CD4-positive, alpha-beta T cell (primary cell): ENCODE data around the gene PRDM1. TPM values are rescaled to one million over a fixed set of nuclear protein-coding genes. Genes with fewer than 3 reads are reported as not detected.

Experiments
- ATAC-seq: fragments of 200-7000 bp; cut with Tn5 transposase; one replicate; pipeline ENCODE4 v1.10.0; 2022; ENCODE audit warnings: mild to moderate bottlenecking; ENCODE audit not compliant: poor library complexity
- CTCF ChIA-PET: fragments of 350-600 bp; sonication (Branson Sonifier 250); formaldehyde crosslinking; loops from one replicate; lab custom pipeline; 2021; ENCODE audit warnings: antibody characterized with exemption, inconsistent platforms; lab: Charles Lee
- POLR2A ChIA-PET: fragments of 350-600 bp; sonication (Branson Sonifier 250); formaldehyde crosslinking; loops from one replicate; lab custom pipeline; 2021; ENCODE audit warnings: antibody characterized with exemption, inconsistent platforms; lab: Charles Lee
- DNase-seq, 14 experiments: peaks; one replicate each; pipeline ENCODE4 v3.0.0-alpha.2; 2013 to 2020; ENCODE audit warnings: mixed read lengths in 2 of 14
- H3K27ac ChIP-seq, 2 donors: one replicate each; pipeline versions ENCODE4 v1.5.1 to v1.7.0; 2013; ENCODE audit warnings: low read length in 2 of 2, low read depth in 1 of 2, mild to moderate bottlenecking in 1 of 2
- H3K27me3 ChIP-seq, 2 experiments: 1 replicate in 1 of 2; 2 replicates in 1 of 2; pipeline versions ENCODE4 v1.6.1 to v1.7.0; 2013; ENCODE audit warnings: low read length in 2 of 2, control low read depth in 1 of 2, mild to moderate bottlenecking in 1 of 2, moderate library complexity in 1 of 2; ENCODE audit not compliant: insufficient read depth in 2 of 2, control insufficient read depth in 1 of 2
- H3K36me3 ChIP-seq: one replicate; pipeline ENCODE4 v1.6.1; 2013; ENCODE audit warnings: low read length, control low read depth; ENCODE audit not compliant: insufficient read depth
- H3K4me1 ChIP-seq: one replicate; pipeline ENCODE4 v1.6.1; 2013; ENCODE audit warnings: low read length, control low read depth; ENCODE audit not compliant: insufficient read depth
- H3K4me3 ChIP-seq: one replicate; pipeline ENCODE4 v1.5.1; 2013; ENCODE audit warnings: mild to moderate bottlenecking, low read length, moderate library complexity
- H3K9me3 ChIP-seq, 2 experiments: 1 replicate in 1 of 2; 2 replicates in 1 of 2; pipeline versions ENCODE4 v1.6.1 to v1.7.0; 2013; ENCODE audit warnings: low read length in 2 of 2, mild to moderate bottlenecking in 2 of 2, control low read depth in 1 of 2, moderate library complexity in 1 of 2; ENCODE audit not compliant: control insufficient read depth in 1 of 2, insufficient read depth in 1 of 2
- H3K27ac Mint-ChIP-seq: one replicate; pipeline ENCODE4 v1.8.0; 2020; ENCODE audit warnings: mixed read lengths
- H3K27me3 Mint-ChIP-seq: one replicate; pipeline ENCODE4 v1.8.0; 2021; ENCODE audit warnings: mixed read lengths
- H3K36me3 Mint-ChIP-seq: one replicate; pipeline ENCODE4 v1.8.0; 2021; ENCODE audit warnings: low read depth, mixed read lengths
- H3K4me1 Mint-ChIP-seq: one replicate; pipeline ENCODE4 v1.8.0; 2021; ENCODE audit warnings: low read depth, mixed read lengths
- H3K4me3 Mint-ChIP-seq: one replicate; pipeline ENCODE4 v1.8.0; 2020; ENCODE audit warnings: mild to moderate bottlenecking, mixed read lengths
- H3K9me3 Mint-ChIP-seq: one replicate; pipeline ENCODE4 v1.8.0; 2020; ENCODE audit warnings: mixed read lengths
- CTCF ChIP-seq: fragments of 200-600 bp; IDR thresholded peaks from one replicate; pipeline ENCODE4 v1.8.0; 2022; ENCODE audit warnings: antibody characterized with exemption, mild to moderate bottlenecking
- intact Hi-C, 2 experiments: fragments of 100-400 bp; cut with DNase I in 1 of 2; cut with micrococcal nuclease in 1 of 2; formaldehyde crosslinking; loops; one replicate each; pipeline versions ENCODE4 v1.15.1 to v1.9.0; 2023 to 2025; cut with DNase I, micrococcal nuclease
- total RNA-seq, 174 experiments: library from RNA in 2 of 174; stranded (reverse) in 2 of 174; gene quantifications; one replicate each; pipeline ENCODE4 v1.2.3 and lab custom pipeline; 2021 to 2026

PRDM1 gene
- total RNA-seq, 2 experiments from 2014 or later: 69.9 to 83.4 TPM

DNA sequence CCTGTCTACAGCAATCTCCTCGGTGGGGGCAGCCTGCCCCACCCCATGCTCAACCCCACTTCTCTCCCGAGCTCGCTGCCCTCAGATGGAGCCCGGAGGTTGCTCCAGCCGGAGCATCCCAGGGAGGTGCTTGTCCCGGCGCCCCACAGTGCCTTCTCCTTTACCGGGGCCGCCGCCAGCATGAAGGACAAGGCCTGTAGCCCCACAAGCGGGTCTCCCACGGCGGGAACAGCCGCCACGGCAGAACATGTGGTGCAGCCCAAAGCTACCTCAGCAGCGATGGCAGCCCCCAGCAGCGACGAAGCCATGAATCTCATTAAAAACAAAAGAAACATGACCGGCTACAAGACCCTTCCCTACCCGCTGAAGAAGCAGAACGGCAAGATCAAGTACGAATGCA, 19.4 kb downstream of the PRDM1 start:
- Histone ChIP-seq H3K27ac (no peak overlapping the region), H3K4me3 (no peak overlapping the region), H3K36me3 (peaks cover 55% of the 10 kb centered on the region), H3K9me3 (no peaks in the 10 kb centered on the region), H3K27me3 (no peaks in the 10 kb centered on the region), H3K4me1 (peaks cover 54% of the 10 kb centered on the region)
- intact Hi-C loops: loop anchor here in 1 of 2 experiments (2.0 to 10.0 kb wide), 2 partner anchors 13 to 409 kb away; no protein-coding TSS in a partner anchor
- POLR2A ChIA-PET: interaction anchor here (0.6 to 1.5 kb wide), 3 partner anchors 8 to 85 kb away, joined by 3 to 4 read pairs (median 3); no protein-coding TSS in a partner anchor
- no peak for TF ChIP-seq CTCF
- no peak for DNase-seq
- H3K27me3 Mint-ChIP-seq: no peaks in the 10 kb centered on the region
- no peak overlapping the region for H3K27ac Mint-ChIP-seq
- H3K4me3 Mint-ChIP-seq: no peak overlapping the region
- H3K9me3 Mint-ChIP-seq: no peaks in the 10 kb centered on the region
- ATAC-seq: no peak
- peaks cover 72% of the 10 kb centered on the region for H3K36me3 Mint-ChIP-seq
- CTCF ChIA-PET: no interaction called here
- H3K4me1 Mint-ChIP-seq: peaks cover 67% of the 10 kb centered on the region

DNA sequence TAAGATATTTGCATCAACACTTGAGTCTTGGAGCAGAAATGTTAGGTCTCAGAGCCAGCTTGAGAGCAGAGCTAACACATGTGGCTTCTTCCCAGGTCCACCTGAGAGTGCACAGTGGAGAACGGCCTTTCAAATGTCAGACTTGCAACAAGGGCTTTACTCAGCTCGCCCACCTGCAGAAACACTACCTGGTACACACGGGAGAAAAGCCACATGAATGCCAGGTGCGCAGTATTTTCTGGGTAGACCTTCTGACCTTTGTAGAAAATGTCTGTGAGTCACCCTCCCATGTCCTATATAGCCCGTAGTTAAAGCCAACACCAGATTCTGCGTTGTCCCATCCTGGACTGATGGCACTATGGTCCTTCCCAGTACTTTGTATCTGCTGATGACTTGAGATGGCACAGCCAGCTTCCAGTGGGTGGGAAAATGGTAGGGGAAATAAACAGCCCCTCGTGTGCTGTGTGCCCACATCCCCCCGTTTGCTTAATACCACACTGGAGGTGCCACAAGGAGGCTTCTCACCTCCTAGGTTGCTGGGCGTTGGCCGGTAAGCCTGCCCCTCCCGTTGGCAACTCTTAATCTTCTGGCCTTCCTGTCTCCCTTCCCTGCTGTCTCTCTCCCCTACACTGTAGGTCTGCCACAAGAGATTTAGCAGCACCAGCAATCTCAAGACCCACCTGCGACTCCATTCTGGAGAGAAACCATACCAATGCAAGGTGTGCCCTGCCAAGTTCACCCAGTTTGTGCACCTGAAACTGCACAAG, 20.3 kb downstream of the PRDM1 start:
- H3K4me1 Mint-ChIP-seq: peaks cover 65% of the 10 kb centered on the region
- H3K27ac ChIP-seq: no peak overlapping the region

More for the DNA sequence above, 20.3 kb downstream of the PRDM1 start:
- Mint-ChIP-seq H3K9me3 (no peaks in the 10 kb centered on the region), H3K36me3 (peaks cover 62% of the 10 kb centered on the region), H3K4me3 (peak overlapping the region; percentile 46), H3K27ac (peak overlapping the region; percentile 6), H3K27me3 (no peaks in the 10 kb centered on the region)
- no peak for TF ChIP-seq CTCF
- peak in 1 of 14 experiments; percentile 58 for DNase-seq
- Histone ChIP-seq H3K36me3 (peaks cover 48% of the 10 kb centered on the region), H3K9me3 (no peaks in the 10 kb centered on the region), H3K4me1 (peaks cover 48% of the 10 kb centered on the region), H3K27me3 (no peaks in the 10 kb centered on the region), H3K4me3 (no peak overlapping the region)
- intact Hi-C loops: loop anchor here in 1 of 2 experiments (10.0 kb wide), 1 partner anchor 408 kb away; no protein-coding TSS in a partner anchor
- CTCF ChIA-PET: no interaction called here
- POLR2A ChIA-PET: interaction anchor here (1.1 to 1.5 kb wide), 2 partner anchors 9 to 11 kb away, joined by 3 to 4 read pairs; no protein-coding TSS in a partner anchor
- ATAC-seq: no peak
